Kidney (tissue), 14 donors: ENCODE data around the gene PLCB1. TPM values are rescaled to one million over a fixed set of nuclear protein-coding genes. Genes with fewer than 3 reads are reported as not detected.

Experiments used
- DNase-seq, 5 donors: peaks; one replicate each; pipeline ENCODE4 v3.0.0-alpha.2; 2013 to 2020
- FAIRE-seq: peaks from 2 replicates; lab custom pipeline; 2012; peaks lifted over from hg19 to GRCh38; lab: Jason Lieb, UNC
- H3K27ac ChIP-seq, 2 donors: one replicate each; pipeline ENCODE4 v1.7.0; 2013; ENCODE audit warnings: low read depth in 2 of 2, low read length in 2 of 2, inconsistent platforms in 1 of 2
- H3K27me3 ChIP-seq: one replicate; pipeline ENCODE4 v1.7.1; 2013; ENCODE audit warnings: low read length, inconsistent platforms; ENCODE audit not compliant: control insufficient read depth, insufficient read depth
- H3K36me3 ChIP-seq, 3 donors: one replicate each; pipeline versions ENCODE4 v1.7.0 to v1.7.1; 2013; ENCODE audit warnings: low read length in 3 of 3, control low read depth in 1 of 3, inconsistent platforms in 1 of 3; ENCODE audit not compliant: insufficient read depth in 3 of 3, control insufficient read depth in 2 of 3
- H3K4me1 ChIP-seq, 3 donors: one replicate each; pipeline versions ENCODE4 v1.7.0 to v1.7.1; 2013; ENCODE audit warnings: low read length in 3 of 3, inconsistent platforms in 1 of 3, low read depth in 1 of 3; ENCODE audit not compliant: control insufficient read depth in 2 of 3, insufficient read depth in 2 of 3
- H3K4me3 ChIP-seq, 3 donors: one replicate each; pipeline versions ENCODE4 v1.7.0 to v1.8.1; 2013; ENCODE audit warnings: low read length in 3 of 3, control low read depth in 1 of 3, inconsistent platforms in 1 of 3
- H3K9ac ChIP-seq, 3 donors: one replicate each; pipeline versions ENCODE4 v1.7.0 to v1.7.1; 2013; ENCODE audit warnings: low read length in 3 of 3, control low read depth in 1 of 3, inconsistent platforms in 1 of 3
- H3K9me3 ChIP-seq, 3 donors: one replicate each; pipeline versions ENCODE4 v1.7.0 to v1.7.1; 2013; ENCODE audit warnings: low read length in 3 of 3, control low read depth in 1 of 3, inconsistent platforms in 1 of 3; ENCODE audit not compliant: control insufficient read depth in 2 of 3, insufficient read depth in 1 of 3
- CTCF ChIP-seq: IDR thresholded peaks from 3 replicates; pipeline ENCODE4 v1.5.1; 2012; ENCODE audit warnings: mild to moderate bottlenecking, moderate library complexity, borderline replicate concordance; ENCODE audit not compliant: insufficient read depth; ENCODE audit errors: extremely low read depth
- intact Hi-C: fragments of 100-400 bp; cut with DNase I; formaldehyde crosslinking; loops from one replicate; pipeline ENCODE4 v1.11.1; 2022
- polyA plus RNA-seq: library from polyadenylated mRNA; stranded (reverse); fragments of 350-450 nt; fragmentation: Illumina TruSeq; extraction: RNeasy Lipid Tissue Mini Kit (QIAGEN cat#74804); gene quantifications from one replicate; pipeline ENCODE4 v1.2.3, GENCODE V29; 2014; ENCODE audit warnings: low read depth, low replicate concordance; ENCODE audit not compliant: insufficient read depth
- total RNA-seq: library from RNA; stranded (reverse); fragmentation: NEBNext Ultra II Directional; extraction: Animal tissue kit (Norgen Biotek cat#: 25700); gene quantifications from one replicate; pipeline ENCODE4 v1.2.1, GENCODE V29; 2021
- donor health status: control.
- donor health status: control.
- donor health status: control.
- donor health status: control.
- donor health status: control.
- donor health status: DM: yes; HTN: yes; CAD: no.
- donor health status: Normal renal cell carcinoma (clear cell type).

PLCB1 gene
- total and polyA plus RNA-seq, 2 donors from 2014 or later: 9.4 to 107 TPM

- Histone ChIP-seq H3K9ac (no peak overlapping the region), H3K9me3 (no peaks in the 10 kb centered on the region), H3K27ac (no peak overlapping the region), H3K27me3 (no peaks in the 10 kb centered on the region), H3K4me3 (no peak overlapping the region), H3K4me1 (no peaks in the 10 kb centered on the region), H3K36me3 (peaks cover 0 to 2% (median 0%) of the 10 kb centered on the region in 3 donors)
- intact Hi-C loops: no loop called here
- TF ChIP-seq CTCF: no peak
- DNase-seq (no peak), FAIRE-seq (no peak)
These were observed 623.5 kb downstream of the PLCB1 start for GRCh38 chr20:8755340-8756118.

- TF ChIP-seq CTCF: no peak
- H3K4me1 ChIP-seq: no peaks in the 10 kb centered on the region
- H3K4me3 ChIP-seq: no peak overlapping the region
- intact Hi-C loops: no loop called here
- H3K27me3 ChIP-seq: no peaks in the 10 kb centered on the region
- no peak for DNase-seq
- no peak overlapping the region for H3K27ac ChIP-seq
- H3K36me3 ChIP-seq: peaks cover 0 to 2% (median 0%) of the 10 kb centered on the region in 3 donors
- no peak for FAIRE-seq
- no peaks in the 10 kb centered on the region for H3K9me3 ChIP-seq
- no peak overlapping the region for H3K9ac ChIP-seq
These were observed 624.3 kb downstream of the PLCB1 start for GRCh38 chr20:8756410-8756809.

- no peak for TF ChIP-seq CTCF
- Histone ChIP-seq H3K27me3 (no peaks in the 10 kb centered on the region), H3K4me3 (no peak overlapping the region), H3K4me1 (no peaks in the 10 kb centered on the region), H3K9ac (no peak overlapping the region), H3K9me3 (no peaks in the 10 kb centered on the region), H3K36me3 (peaks cover 0 to 2% (median 0%) of the 10 kb centered on the region in 3 donors), H3K27ac (no peak overlapping the region)
- DNase-seq (peak in 2 of 5 donors; percentile 35 to 43), FAIRE-seq (no peak)
- intact Hi-C loops: no loop called here
These were observed 625.1 kb downstream of the PLCB1 start for GRCh38 chr20:8757146-8757545.
